GM19023 (cell line): ENCODE results near the gene FSTL5.
"Not testable (repeated sequence)": the region's sequence is repeated elsewhere in the genome, so short reads cannot be mapped to it uniquely, and the experiment has no call there.

Experiments
- ATAC-seq: cut with Tn5 transposase; IDR thresholded peaks from one replicate; pipeline ENCODE4 v1.9.1; 2021; ENCODE audit warnings: mild to moderate bottlenecking, moderate library complexity; ENCODE audit not compliant: unreplicated experiment

FSTL5 gene

DNA sequence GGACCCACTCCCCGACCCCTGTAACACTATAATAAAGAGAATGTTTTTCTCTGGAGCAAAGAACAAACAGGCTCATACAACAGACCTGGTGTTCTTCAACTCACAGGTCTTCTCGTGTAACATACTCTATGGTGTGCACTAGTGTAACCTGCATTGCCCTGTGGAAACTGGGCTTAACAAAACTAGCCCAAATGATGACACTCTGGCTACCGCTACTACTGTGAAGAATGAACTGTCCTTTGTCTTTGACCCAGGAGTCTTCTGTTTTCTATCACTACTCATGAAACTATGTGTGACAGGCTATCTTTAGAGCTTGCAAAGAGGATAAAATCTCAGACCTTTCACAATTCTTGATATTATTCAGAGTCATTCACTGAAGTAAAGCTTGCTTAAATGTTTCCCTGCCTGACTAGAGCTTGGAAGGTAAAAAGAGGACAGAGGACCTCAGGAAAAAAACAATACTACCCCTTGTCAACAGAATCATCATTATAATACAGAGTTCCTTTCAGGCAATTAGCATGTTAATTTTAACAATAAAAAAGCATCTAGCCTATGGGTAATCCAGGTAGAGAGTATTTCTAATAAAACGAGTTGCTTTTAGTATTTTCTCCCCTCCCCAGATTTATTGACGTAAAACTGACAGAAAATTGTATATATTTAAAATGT lies 59.2 kb downstream of the FSTL5 start:
- no peak for ATAC-seq

DNA sequence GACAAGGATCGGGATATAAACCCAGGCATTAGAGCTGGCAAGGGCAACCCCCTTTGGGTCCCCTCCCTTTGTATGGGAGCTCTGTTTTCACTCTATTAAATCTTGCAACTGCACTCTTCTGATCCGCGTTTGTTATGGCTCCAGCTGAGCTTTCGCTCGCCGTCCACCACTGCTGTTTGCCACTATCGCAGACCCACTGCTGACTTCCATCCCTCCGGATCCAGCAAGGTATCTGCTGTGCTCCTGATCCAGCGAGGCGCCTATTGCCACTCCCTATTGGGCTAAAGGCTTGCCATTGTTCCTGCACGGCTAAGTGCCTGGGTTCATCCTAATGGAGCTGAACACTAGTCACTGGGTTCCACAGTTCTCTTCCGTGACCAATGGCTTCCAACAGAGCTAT lies 59.9 kb downstream of the FSTL5 start:
- ATAC-seq: not testable (repeated sequence)

DNA sequence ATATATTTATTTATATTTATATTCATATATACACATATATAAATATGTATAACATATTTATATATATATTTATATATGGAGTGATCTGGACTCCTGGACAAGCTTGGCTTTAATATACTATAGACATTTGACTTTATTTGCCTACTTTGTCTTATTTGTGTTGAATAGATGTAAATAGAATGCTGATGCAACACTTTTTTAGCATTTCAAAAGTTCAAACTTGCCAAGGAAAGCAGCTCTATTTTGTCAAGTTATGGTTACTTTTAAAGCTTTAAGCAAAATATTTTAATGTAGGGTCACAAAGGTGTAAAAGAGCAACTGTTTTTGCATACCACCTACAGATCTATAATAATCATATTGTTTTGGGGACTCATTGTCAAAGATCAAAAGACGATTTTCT lies 61.1 kb downstream of the FSTL5 start:
- ATAC-seq: no peak

DNA sequence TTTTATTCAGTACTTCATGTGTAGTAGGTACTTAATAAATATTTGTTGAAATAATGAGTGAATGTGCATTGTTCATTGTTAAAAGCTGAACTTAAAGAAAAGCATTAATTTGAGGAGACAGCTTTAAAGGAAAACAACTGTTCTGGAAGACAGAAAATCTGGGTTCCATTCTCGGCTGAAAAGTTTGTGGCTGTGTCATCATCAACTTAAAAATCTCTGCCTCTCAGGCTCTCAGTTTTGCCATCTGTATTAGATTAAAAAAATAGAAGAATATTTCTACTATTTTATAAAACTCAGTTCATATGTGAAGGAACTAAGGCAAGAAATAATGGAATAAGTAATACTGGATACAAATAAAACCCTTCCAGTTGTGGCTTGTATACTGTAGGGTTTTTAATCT lies 62.5 kb downstream of the FSTL5 start:
- no peak for ATAC-seq

DNA sequence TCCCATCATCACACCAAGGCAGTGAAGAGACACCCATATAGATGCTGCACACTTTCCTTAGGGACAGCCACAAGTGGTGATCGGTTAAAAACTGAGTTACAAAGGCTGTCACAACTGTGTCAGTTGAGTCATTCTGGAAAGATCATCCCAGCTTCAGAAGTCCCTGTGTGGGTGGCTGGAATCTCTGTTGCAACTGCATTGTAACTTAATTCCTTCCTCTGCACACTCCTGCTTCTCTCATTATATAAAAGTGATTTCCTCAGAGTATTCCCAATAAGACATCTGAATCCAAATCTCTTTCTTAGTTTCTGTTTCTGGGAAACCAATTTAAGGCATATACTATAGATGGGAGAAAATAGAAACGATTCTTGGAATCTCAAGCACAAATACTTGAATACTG lies 88.1 kb downstream of the FSTL5 start:
- no peak for ATAC-seq

DNA sequence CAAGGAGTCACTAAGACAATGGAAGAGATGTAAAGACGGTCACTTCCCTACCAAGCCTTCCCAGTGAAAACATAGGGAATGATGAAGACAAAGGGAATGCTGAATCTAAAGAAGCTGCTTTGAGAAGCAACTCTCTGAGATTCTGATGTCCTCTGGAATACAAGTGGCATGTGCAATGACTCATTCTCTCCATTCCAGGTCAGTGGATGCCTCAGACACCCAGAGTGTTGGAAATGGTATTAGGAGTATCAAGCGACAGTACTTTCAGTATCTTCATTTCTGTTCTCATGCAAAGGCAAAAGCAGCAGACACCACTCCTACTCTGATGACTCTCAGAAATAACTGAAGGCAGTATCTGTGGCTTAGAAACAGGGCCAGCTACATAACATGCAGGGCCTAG lies 102.6 kb downstream of the FSTL5 start:
- ATAC-seq: no peak

DNA sequence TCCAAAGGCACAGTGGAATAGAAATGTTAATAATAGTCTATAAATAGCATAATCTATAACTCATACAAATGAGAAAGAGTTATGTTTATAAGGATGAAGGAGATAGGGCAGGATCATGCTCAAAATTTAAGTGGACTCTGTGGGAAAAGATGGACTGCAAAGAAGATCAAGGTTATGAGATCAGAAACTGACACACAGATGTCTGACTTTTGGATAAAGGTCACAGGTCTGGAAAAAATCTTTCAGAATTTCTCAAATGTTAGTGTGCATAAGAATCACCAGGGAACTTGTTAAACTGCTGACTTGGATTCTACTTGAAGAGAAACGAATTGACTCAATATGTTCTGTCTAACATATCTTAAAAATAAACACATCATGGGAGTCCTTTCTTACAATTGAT lies 104.1 kb downstream of the FSTL5 start:
- no peak for ATAC-seq

DNA sequence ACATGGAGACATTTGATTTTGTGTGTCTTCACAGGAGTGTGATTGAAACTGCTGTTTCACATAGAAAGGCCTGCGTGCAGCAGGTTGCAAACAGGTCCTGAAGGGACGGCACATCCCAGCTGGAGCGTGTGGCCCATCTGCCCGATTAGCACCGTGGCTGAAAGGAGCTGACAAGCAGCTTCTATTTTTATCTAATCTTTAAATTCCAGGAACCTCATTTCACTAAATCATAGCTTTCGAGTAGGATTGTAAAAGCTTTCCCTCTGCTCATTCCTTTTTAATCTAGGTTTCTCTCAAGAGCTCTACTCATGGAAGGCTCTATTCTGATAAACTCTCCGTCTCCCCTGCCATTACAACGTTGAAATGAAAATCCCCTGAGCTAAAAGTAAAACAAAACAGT lies 106.8 kb downstream of the FSTL5 start:
- no peak for ATAC-seq

DNA sequence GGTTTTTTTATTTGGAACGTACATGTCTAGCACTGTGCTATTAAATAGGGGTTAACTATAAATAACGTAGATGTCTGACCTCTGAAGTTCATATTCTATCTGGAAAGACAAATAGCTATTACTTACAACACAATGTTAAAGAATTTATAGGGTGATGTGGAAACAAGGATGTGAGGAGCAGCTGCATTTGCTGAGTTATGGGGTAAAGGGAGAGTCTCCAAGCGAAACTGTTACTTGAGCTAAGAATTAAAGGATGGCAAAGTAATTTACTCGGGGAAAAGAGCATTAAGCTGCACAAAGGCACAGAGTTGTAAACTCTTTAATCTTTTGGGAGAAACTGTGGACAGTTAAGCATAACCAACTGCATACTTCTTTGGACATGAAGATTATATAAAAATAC lies 117.7 kb downstream of the FSTL5 start:
- no peak for ATAC-seq

DNA sequence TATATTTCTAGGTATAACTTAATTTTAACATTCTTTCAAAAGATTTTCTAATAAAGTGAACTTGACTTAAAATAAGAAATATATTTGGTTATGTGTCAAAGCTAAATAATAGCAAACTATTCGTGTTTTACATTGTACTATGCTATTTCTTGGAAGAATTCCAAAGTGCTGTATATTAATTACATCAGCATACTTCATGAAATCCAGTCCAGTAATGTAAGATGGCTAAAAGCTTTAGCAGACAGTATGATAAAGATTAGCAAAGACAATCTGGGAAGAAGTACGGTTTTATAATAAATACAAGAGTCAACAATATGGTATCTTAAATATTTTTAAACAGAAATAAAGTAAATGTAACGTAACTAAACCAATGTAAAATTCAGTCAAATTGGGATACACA lies 125.7 kb downstream of the FSTL5 start:
- ATAC-seq: no peak

DNA sequence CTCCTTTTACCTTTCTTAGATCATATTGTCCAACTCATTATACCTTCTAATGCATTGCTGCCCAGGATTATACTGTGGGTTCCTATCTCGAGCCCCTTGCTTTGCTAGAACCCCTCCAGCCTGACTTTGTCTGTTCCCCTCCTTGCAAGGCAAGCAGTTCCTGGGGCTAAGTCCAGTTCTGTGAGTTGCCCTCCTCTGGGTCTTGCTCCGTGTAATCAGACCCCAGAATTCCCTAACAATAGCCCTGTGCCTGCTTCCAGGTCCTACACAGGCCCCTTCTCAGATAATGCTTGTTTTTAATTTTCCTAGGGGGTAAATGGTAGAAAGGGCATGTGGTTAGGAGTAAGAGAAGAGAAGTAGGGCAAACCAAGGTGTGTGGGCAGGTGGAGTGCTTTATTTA lies 145.9 kb downstream of the FSTL5 start:
- ATAC-seq: no peak

DNA sequence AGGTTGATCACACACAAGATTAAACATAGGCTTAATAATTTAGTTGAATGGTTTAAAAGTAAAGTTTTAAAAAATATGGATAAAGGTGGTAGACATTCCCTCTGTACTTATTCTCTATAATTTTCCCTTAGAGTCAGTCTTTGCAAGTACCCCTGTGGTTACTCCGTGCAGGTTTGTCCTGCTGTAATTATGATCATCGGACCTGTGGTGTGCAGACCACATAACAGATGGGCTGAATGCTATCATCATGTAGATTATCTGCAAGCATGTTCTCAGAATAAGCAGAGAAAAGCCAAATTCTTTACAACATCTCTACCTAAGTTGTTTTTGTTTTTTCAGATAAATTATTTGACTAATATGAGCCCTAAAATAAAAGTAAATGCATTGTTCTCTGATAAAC lies 146.8 kb downstream of the FSTL5 start:
- ATAC-seq: no peak

DNA sequence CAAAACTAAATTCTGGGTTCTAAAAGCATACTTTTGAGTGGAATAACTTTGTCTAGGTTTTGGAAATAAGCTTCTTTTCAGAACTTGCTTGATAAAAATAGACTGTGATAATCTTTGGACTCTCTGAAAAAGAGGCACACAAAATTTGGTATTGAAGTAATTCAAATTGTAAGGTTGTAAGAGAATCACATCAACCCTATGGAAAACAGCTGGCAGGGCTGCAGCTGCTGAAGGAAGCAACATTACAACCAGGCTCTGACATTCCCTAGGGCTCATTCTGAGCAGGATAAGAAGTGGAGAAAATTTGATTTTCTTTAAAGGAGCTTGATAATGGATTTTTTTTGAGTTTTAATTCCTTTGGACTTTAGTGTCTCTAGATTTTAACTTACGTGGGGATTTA lies 147.6 kb downstream of the FSTL5 start:
- no peak for ATAC-seq

DNA sequence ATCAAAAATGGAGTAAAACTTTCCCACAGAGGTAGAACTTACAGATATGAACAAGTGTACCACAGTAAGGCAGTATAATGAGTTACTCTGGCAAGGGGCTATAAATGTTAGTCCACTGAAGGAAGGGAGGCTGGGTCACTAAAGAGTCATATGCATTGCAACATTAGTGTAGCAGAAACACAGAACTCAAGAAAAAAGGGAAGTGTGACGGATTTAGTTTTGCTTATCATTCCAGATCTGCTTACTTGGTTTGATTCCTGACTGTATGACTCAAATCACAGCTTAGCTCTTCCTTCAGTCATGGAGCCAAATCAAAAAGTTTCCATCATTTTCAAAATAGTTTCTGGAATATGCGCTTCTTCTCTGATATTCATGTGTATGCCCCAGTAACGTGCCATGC lies 148.7 kb downstream of the FSTL5 start:
- ATAC-seq: no peak

DNA sequence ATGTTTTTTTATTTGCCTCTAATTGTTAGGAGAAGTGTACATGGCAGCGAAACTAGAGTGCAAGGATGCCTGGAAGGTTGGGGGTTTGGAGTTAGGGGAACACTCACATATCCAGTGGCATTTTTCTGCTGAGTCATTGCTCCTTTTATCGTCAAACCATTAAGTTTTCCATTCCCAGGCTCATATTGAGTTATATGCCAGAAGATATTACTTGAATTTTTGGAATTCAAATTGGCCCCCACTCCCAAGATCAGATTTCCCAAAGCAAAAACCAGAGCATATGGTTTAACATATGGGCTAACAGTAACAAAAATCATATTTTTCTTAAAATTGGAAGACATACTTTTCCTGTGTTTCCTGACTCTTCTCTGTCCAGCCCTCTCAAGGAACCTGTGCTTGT lies 152.7 kb downstream of the FSTL5 start:
- no peak for ATAC-seq

DNA sequence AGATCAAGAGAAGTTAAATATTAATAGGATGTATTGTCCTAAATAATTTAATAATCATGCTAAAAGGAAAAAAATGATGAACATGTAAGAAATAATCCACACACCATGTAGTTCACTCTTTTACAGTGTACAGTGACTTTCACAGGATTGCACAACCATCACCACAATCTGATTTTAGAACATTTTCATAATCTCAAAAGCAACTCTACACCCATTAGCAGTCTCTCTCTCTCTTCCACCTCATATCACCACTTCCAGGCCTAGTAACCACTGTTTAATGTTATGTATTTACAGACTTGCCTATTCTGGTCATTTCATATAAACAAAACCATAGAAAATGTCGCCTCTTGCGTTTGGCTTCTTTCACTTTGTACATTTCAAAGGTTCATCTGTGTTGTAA lies 153.4 kb downstream of the FSTL5 start:
- no peak for ATAC-seq

DNA sequence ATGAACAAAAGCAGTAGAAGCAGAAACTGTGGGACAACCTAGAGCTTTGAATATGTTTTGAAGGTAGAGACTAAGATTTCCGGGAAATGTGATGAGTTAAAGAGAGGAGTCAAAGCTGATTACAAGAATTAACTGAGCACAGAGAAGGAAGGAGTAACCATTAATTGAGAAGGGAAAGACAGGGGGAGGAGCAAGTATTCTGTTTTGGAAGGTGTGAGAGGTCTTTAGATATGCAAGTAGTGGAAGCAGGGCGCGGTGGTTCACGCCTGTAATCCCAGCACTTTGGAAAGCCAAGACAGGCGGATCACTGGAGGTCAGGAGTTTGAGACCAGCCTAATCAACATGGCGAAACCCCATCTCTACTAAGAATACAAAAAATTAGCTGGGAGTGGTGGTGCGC lies 171.5 kb downstream of the FSTL5 start:
- no peak for ATAC-seq

DNA sequence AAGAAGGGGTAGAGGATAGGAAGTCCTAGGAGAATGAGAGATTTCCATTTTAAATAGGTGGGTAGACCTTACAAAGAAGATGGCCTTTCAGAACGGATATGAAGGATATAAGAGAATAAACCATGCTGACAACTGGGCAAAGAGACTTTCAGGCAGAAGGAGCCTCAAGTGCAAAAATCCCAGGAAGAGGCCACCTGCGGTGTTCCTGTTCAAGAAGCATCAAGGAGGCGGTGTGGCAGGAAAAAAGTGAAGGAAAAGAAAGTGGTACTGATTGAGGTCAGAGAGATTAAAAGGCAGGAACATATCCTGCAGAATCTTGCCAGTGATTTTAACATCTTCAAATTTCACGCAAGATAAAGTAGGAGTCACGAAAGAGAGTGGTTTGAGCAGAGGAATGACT lies 172.0 kb downstream of the FSTL5 start:
- no peak for ATAC-seq

DNA sequence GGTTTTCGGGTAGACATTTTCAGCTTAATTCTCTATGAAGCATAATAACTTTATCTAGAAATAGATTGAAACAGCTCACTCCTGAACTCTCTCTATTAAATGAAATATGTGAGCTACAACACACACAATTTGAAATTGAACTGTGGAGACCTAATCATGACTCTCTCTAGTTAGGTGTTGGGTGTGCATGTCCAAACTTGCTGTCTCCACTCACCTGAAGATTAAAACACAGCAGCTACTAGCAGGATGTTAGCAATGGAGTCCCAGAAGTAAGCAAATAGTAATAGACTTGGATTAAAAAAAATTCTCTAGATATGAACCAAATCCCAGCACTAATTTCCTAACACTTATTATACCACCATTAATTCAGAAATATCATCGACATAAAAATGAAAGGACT lies 173.1 kb downstream of the FSTL5 start:
- ATAC-seq: no peak

DNA sequence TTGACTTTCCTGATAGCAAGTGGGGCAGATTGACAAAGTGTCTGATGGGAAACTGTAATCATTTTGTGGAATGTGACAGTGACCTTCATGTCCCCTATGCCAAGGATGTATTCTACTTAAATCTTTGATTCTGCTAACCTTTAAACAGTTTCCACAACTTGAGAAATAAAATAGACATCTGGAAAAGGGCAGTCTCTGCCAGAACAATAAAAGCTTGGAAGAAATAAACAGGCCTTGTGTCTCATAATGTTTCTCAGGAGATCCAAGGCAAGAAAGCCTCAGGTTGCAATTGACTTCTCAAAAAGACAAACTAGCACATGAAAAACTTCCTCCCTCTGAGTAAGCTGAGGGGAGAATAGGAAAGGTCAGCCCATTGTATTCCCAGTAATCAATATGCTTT lies 174.9 kb downstream of the FSTL5 start:
- no peak for ATAC-seq

DNA sequence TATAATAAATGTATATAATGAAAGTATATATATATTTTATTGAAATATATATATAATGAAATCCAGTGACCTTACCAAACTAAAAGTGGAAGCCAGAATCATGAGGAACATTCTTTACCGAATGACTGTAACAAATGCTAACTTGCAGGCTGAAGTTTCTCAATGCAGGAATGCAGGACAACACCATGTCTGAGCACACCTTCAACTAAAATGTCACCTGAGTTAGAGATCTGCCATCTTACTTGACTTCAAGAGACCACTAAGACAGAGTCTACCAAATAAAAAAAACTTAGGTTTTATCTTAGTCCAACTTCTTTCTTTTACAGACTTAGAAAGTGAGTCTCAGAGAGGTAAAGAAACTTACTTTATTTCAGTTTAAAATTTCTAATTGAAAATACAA lies 176.2 kb downstream of the FSTL5 start:
- ATAC-seq: no peak

DNA sequence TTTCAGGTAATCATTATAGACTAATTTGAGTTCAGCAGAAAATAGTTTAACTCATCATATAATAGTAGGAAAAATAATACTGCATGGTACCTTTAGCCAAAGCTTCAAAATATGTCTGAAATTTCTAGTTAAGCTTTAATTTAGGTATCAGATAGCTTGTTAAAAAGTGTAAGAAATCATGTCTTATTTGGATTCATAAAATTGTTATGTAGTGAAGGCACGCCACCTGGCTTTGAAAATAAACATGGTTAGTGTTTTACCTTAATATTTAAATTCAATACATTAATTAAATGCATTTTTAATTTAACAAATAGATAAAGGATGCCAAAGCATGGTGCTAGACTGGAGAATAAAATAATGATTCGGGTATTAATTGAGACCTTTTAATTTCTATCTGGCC lies 211.4 kb downstream of the FSTL5 start:
- no peak for ATAC-seq

DNA sequence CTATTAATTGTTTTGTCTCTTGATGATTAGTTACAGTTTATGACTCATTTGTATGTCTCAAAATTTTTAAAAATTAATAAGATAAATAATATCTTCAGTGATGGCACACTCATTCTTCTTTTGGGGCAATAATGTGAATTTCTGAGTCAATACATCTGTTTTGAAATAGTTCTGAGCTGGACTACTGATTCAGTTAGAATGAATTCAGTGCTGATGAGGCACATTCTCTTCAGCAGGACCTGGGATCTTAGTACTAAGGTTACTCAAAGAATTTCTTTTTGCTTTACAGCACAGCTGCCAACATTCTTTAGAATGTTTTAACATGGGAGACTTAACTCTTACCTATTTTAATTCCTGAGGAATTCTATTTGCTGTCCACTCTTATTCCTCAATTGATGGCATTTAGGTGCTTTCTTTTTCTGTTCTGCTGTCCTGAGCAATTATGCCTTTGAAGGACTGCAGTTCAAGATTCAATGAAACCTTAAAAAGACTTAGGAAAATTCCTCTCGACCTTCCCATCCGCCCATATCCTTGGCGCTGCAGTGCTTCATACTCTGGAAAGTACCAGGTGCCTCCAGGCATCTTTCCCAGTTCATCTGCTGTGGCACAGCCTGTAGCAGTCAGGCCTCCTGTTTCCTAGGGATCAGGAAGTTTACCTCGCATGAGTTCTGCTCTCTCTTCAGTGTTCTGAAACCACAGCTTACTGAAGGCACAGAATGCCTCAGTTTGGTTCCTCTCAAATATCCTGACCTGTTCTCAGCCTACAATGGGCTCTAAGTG lies 213.7 kb downstream of the FSTL5 start:
- no peak for ATAC-seq
